GM12801 (cell line): Measurements from ENCODE around the gene DDX54.

ENCODE experiments used
- TF ChIP-seq, protein P1 (sequence below): IDR thresholded peaks from one replicate; pipeline ENCODE4 v1.5.1; 2011; ENCODE audit warnings: control low read depth; ENCODE audit not compliant: insufficient read length; ENCODE audit errors: extremely low read depth

Gene DDX54

DNA sequence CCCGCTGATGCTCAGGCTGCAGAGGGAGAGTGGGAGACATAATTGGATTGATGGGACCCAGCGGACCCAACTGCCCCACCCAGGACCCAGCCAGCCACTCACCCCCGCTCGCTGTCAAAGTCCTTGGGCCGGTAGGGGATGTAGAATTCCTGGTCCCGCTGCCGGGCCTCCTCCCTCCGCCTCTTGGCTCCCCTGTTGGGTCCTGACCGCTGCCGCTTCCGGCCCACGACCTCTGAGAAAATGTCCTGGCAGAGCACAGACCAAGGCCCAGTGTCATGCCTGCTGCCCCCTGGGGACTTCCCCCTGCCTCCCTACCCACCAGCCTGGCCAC lies 22.3 kb downstream of the DDX54 start:
- TF ChIP-seq, protein P1, sequence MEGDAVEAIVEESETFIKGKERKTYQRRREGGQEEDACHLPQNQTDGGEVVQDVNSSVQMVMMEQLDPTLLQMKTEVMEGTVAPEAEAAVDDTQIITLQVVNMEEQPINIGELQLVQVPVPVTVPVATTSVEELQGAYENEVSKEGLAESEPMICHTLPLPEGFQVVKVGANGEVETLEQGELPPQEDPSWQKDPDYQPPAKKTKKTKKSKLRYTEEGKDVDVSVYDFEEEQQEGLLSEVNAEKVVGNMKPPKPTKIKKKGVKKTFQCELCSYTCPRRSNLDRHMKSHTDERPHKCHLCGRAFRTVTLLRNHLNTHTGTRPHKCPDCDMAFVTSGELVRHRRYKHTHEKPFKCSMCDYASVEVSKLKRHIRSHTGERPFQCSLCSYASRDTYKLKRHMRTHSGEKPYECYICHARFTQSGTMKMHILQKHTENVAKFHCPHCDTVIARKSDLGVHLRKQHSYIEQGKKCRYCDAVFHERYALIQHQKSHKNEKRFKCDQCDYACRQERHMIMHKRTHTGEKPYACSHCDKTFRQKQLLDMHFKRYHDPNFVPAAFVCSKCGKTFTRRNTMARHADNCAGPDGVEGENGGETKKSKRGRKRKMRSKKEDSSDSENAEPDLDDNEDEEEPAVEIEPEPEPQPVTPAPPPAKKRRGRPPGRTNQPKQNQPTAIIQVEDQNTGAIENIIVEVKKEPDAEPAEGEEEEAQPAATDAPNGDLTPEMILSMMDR: no peak

- TF ChIP-seq, protein P1: no peak
Observed at GRCh38 chr12:113162102-113163029, 22.9 kb downstream of the DDX54 start.

DNA sequence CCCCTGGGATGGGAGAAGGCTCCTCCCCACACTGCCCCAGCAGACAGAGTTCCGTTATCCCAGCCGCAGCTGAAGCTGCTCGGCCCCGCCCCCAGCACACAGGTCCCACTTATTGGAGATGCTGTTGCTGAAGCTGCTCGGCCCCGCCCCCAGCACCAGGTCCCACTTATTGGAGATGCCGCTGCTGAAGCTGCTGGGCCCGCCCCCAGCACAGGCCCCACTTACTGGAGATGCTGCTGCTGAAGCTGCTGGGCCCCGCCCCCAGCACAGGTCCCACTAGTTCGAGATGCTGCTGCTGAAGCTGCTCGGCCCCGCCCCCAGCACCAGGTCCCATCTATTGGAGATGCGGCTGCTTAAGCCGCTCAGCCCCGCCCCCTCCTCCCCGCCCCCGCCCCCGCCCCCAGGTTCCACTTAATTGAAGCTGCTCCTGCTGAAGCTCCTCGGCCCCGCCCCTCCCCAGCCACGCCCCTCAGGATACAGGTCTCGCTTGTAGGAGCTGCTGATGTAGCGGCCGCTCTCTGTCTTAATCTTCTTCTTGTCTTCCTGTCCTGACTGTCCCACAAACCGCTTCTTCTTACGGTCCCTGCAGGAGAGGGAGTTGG lies 23.8 kb downstream of the DDX54 start:
- TF ChIP-seq, protein P1: no peak

- TF ChIP-seq, protein P1: no peak
Observed at GRCh38 chr12:113159937-113160336, 25.3 kb downstream of the DDX54 start.

DNA sequence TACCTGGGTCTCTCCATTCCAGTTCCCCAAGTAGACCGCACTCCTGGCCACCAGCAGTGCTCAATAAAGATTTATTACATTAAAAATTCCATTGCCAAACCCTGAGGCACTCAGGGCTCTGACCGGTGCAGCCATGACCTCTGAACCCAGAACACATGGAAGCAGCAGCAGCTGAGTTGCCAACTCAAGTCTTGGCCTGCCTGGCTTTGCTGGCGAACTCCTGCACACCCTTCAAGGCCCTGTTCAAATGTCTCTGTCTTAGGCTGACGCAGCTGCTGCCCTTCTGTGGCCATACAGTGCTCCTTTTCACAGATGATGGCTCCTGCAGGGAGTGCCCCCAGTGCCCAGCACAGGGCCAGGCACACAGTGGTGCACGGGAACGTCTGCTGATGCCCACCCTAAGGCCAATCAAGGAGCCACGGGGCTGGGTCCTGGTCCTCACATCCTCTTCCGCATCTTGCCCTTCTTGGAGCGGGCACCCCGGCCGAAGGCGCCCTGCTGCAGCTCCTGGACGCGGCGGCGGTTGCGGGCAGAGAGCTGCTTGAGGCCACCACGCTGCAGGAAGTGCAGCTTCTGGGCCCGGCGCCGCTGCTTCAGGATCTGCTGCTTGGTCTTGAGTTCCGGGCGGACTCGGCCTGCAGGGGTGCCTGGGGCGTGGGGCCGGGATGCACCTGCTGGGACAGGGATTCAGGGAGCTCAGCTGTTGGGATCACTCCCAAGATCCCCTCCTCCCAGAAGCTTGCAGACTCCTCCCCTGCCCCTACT lies 26.7 kb downstream of the DDX54 start:
- TF ChIP-seq, protein P1: no peak

DNA sequence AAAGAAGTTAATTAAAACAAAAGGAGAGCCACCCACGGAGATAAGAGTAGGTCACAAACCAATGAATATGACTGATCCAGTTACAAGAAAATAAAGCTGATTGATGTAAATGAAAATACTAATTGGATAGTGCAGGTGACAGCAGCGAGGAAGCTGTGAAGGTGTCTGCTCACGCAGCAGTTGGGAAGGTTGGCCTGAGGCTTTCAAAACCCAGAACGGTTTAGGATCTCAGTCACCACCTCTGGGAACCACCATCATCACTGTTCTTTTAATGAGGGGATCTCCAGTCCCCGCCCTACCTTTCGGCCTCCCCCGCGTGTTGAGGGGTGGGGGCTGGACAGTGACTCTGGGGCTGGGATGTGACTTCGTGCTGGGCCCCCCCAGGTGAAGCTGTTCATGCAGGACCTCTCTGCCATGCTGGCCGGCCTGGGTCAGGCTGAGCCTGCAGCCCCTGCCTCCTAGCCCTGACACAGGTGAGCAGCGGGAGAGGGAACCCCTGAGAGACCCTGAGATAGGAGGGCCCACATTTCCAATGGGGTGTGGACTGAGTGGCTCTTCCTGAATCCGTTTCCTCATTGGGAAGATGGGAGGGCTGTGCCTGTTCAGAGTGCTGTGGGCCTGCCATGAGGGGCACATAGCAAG lies 27.9 kb downstream of the DDX54 start:
- TF ChIP-seq, protein P1: no peak

- TF ChIP-seq, protein P1: no peak
Observed at GRCh38 chr12:113155646-113156045, 29.6 kb downstream of the DDX54 start.
